AG04449 (cell line): ENCODE data around the gene MVP.

Experiments used
- CTCF ChIA-PET: fragments of 350-600 bp; formaldehyde crosslinking; extraction: SDS; loops from one replicate; lab custom pipeline; 2021; ENCODE audit warnings: antibody characterized with exemption; lab: Yijun Ruan, JAX
- POLR2A ChIA-PET: fragments of 400-600, 350-600 bp; formaldehyde crosslinking; extraction: SDS; loops from one replicate; lab custom pipeline; 2020; ENCODE audit warnings: antibody characterized with exemption, inconsistent platforms; lab: Yijun Ruan, JAX
- DNase-seq: peaks from one replicate; pipeline ENCODE4 v3.0.0-alpha.2; 2010; ENCODE audit warnings: low read depth, low spot score
- H3K4me3 ChIP-seq: 2 replicates; pipeline ENCODE4 v1.5.1; 2011; ENCODE audit warnings: low read depth, mild to moderate bottlenecking, control low read depth, low read length
- TF ChIP-seq, protein P1 (sequence below): IDR thresholded peaks from one replicate; pipeline ENCODE4 v1.5.1; 2011; ENCODE audit warnings: mild to moderate bottlenecking, moderate library complexity, low read length, control low read depth, inconsistent platforms; ENCODE audit not compliant: insufficient read depth; ENCODE audit errors: missing control alignments

Gene MVP

DNA sequence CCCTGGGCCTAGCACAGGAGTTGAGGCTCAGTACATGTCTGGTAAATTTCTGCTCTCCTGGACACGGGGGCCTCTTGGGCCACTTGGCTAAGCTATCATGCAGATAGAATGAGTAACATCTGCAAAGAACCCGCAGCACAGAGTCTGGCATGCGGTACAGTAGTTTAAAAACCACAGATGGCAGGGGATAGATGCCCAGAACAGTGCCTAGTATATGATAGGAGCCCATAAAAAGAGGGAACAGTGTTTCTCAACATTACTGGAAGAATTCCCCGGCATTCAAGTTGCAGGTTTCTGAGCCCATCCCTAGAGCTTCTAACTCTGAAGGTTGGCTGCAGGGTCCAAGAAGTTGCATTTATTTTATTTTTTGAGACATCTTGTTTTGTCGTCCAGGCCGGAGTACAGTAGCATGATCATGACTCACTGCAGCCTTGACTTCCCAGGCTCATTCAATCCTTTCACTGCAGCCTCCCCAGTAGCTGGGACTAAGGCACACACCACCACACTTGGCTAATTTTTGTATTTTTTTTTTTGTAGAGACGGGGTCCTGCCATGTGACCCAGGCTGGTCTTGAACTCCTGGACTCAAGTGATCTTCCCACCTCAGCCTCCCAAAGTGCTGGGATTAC lies 37.0 kb downstream of the MVP start:
- no peak overlapping the region for H3K4me3 ChIP-seq
- CTCF ChIA-PET = interaction anchor here (1.3 to 7.3 kb wide), 4 partner anchors 9 to 148 kb away, joined by 3 to 63 read pairs (median 6); partner anchors contain the start of gene KIF22
- TF ChIP-seq, protein P1, sequence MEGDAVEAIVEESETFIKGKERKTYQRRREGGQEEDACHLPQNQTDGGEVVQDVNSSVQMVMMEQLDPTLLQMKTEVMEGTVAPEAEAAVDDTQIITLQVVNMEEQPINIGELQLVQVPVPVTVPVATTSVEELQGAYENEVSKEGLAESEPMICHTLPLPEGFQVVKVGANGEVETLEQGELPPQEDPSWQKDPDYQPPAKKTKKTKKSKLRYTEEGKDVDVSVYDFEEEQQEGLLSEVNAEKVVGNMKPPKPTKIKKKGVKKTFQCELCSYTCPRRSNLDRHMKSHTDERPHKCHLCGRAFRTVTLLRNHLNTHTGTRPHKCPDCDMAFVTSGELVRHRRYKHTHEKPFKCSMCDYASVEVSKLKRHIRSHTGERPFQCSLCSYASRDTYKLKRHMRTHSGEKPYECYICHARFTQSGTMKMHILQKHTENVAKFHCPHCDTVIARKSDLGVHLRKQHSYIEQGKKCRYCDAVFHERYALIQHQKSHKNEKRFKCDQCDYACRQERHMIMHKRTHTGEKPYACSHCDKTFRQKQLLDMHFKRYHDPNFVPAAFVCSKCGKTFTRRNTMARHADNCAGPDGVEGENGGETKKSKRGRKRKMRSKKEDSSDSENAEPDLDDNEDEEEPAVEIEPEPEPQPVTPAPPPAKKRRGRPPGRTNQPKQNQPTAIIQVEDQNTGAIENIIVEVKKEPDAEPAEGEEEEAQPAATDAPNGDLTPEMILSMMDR = no peak
- DNase-seq = peak; percentile 38
- POLR2A ChIA-PET = interaction anchor here (0.8 kb wide), 1 partner anchor 31 kb away, joined by 4 read pairs; no protein-coding TSS in a partner anchor

- ChIA-PET CTCF (interaction anchor here (1.3 to 7.3 kb wide), 4 partner anchors 10 to 174 kb away, joined by 3 to 63 read pairs (median 6); partner anchors contain the start of gene KIF22), POLR2A (no interaction called here)
- TF ChIP-seq, protein P1 = no peak
- no peak overlapping the region for H3K4me3 ChIP-seq
- no peak for DNase-seq
Observed at GRCh38 chr16:29858149-29858849, 38.0 kb downstream of the MVP start.

DNA sequence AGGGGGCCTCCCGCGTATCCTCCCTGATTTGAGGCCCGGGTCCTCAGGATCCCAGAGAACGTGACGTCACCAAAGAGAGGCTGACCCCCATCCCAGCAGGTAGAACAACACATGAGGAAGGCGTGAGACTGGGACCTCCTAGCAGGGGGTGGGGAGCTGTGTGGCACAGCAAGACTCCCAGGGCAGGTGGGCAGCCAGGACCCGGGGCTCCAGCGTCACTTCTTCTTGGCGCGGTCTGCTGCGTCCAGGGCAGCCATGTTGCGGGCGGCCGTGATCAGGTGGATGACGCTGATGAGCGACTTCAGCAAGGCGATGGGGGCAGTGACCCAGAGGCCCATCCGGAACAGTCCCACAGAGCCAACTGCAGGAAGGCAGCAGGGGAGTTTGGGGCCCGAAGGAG lies 38.7 kb downstream of the MVP start:
- ChIA-PET CTCF (interaction anchor here (1.3 to 7.3 kb wide), 2 partner anchors 11 to 174 kb away, joined by 3 to 63 read pairs; no protein-coding TSS in a partner anchor), POLR2A (no interaction called here)
- TF ChIP-seq, protein P1 = no peak
- DNase-seq = no peak
- H3K4me3 ChIP-seq = no peak overlapping the region

GRCh38 chr16:29860218-29860617 lies 40.0 kb downstream of the MVP start:
- CTCF ChIA-PET = interaction anchor here (7.3 kb wide), 1 partner anchor 12 kb away, joined by 63 read pairs; no protein-coding TSS in a partner anchor
- no peak for DNase-seq
- TF ChIP-seq, protein P1 = no peak
- no peak overlapping the region for H3K4me3 ChIP-seq
- POLR2A ChIA-PET = no interaction called here

DNA sequence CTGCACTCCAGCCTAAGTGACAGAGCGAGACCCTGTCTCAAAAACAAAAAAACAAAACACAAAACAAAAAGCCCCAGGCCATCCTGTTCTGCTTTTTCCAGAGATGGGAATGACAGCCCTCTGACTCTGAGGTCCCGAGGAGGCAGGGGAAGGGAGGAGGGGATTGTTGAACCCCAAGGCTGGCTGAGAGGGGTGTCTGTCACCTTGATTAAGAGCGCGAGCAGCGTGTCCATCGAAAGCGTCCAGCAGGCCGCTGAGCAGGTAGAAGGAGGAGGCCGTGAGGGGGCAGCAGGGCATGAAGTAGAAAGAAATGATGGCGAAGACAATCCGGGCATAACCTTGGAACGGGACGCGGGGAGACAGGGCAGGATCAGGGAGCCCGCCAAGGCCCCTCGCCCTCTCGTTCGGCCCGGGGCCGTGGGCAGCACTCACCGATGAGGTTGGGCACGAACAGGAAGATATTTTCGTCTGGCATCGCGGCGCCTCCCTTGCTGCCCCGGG lies 42.2 kb downstream of the MVP start:
- ChIA-PET CTCF (interaction anchor here (0.7 to 7.3 kb wide), 6 partner anchors 15 to 142 kb away, joined by 3 to 63 read pairs (median 4); partner anchors contain the start of gene SEZ6L2), POLR2A (interaction anchor here (1.9 to 2.0 kb wide), 2 partner anchors 46 to 99 kb away, joined by 4 to 5 read pairs; partner anchors contain the start of genes PAGR1 and TMEM219)
- no peak for DNase-seq
- TF ChIP-seq, protein P1 = peak; percentile 22
- H3K4me3 ChIP-seq = peak overlapping the region; percentile 93
